GM12878 (cell line): ENCODE data around the gene FUNDC1. TPM values are rescaled to one million over a fixed set of nuclear protein-coding genes. Genes with fewer than 3 reads are reported as not detected.

Experiments used
- ATAC-seq: fragments of 200-7000 bp; cut with Tn5 transposase; 3 replicates; pipeline ENCODE4 v1.9.1; 2020; ENCODE audit warnings: mild to moderate bottlenecking, moderate library complexity
- BruUV-seq: library from RNA; stranded (reverse); fragments of 400-500 nt; replicated peaks from 2 replicates; lab custom pipeline; 2021; lab: Mats Ljungman, UMichigan
- CTCF ChIA-PET: fragments of 300-600 bp; sonication (Branson Sonifier 250); formaldehyde crosslinking; extraction: SDS; loops from one replicate; lab custom pipeline; 2021; ENCODE audit warnings: inconsistent platforms; lab: Yijun Ruan, JAX
- POLR2A ChIA-PET: fragments of 350-600 bp; formaldehyde crosslinking; extraction: SDS; loops from one replicate; lab custom pipeline; 2021; ENCODE audit warnings: inconsistent platforms; lab: Charles Lee
- RAD21 ChIA-PET: fragments of 300-600 bp; sonication (Branson Sonifier 250); formaldehyde crosslinking; loops from one replicate; lab custom pipeline; 2023; ENCODE audit warnings: antibody characterized with exemption; ENCODE audit not compliant: unreplicated experiment; lab: Charles Lee
- SMC1A ChIA-PET: fragments of 300-600 bp; sonication (Branson Sonifier 250); formaldehyde crosslinking; loops from one replicate; lab custom pipeline; 2023; ENCODE audit not compliant: unreplicated experiment, uncharacterized antibody; lab: Charles Lee
- DNase-seq: peaks from one replicate; pipeline ENCODE4 v3.0.0-alpha.2; 2011; ENCODE audit warnings: low read depth, low spot score
- FAIRE-seq: peaks from 3 replicates; lab custom pipeline; 2011; peaks lifted over from hg19 to GRCh38; lab: Jason Lieb, UNC
- H2AFZ ChIP-seq: 2 replicates; pipeline ENCODE4 v1.6.0; 2011; ENCODE audit warnings: low read depth, low read length, control low read depth; ENCODE audit not compliant: control insufficient read depth
- H3K27ac ChIP-seq: 2 replicates; pipeline ENCODE4 v1.5.1; 2011; ENCODE audit warnings: control low read depth; ENCODE audit not compliant: control insufficient read depth, insufficient read depth
- H3K27me3 ChIP-seq, 2 experiments: replicated peaks in 1 of 2; 2 replicates each; pipeline versions ENCODE4 v1.6.0 to v1.6.1; 2011; ENCODE audit warnings: low read length in 1 of 2; ENCODE audit not compliant: control insufficient read depth in 2 of 2, insufficient read depth in 2 of 2
- H3K36me3 ChIP-seq, 2 experiments: 2 replicates each; pipeline ENCODE4 v1.5.1; 2011; ENCODE audit warnings: low read length in 1 of 2; ENCODE audit not compliant: control insufficient read depth in 2 of 2, insufficient read depth in 2 of 2
- H3K4me1 ChIP-seq: 2 replicates; pipeline ENCODE4 v1.6.1; 2011; ENCODE audit warnings: mild to moderate bottlenecking, low read length, moderate library complexity, mixed read lengths; ENCODE audit not compliant: control insufficient read depth, insufficient read depth
- H3K4me2 ChIP-seq: 2 replicates; pipeline ENCODE4 v1.6.0; 2011; ENCODE audit warnings: control low read depth; ENCODE audit not compliant: control insufficient read depth, insufficient read depth
- H3K4me3 ChIP-seq: fragments of 200-600 bp; sonication (generic); 2 replicates; pipeline ENCODE4 v1.5.1; 2016
- H3K79me2 ChIP-seq: 2 replicates; pipeline ENCODE4 v1.6.0; 2011; ENCODE audit warnings: low read length; ENCODE audit not compliant: control insufficient read depth, insufficient read depth
- H3K9ac ChIP-seq: 2 replicates; pipeline ENCODE4 v1.8.0; 2011; ENCODE audit warnings: low read length, control low read depth, mixed read lengths; ENCODE audit not compliant: control insufficient read depth, insufficient read depth
- H3K9me3 ChIP-seq: replicated peaks from 3 replicates; pipeline ENCODE4 v1.5.1; 2011; ENCODE audit warnings: mild to moderate bottlenecking, low read length; ENCODE audit not compliant: control insufficient read depth, insufficient read depth
- H4K20me1 ChIP-seq: 2 replicates; pipeline ENCODE4 v1.6.0; 2011; ENCODE audit not compliant: control insufficient read depth, insufficient read depth
- BCL3 ChIP-seq: IDR thresholded peaks from 2 replicates; pipeline ENCODE4 v1.6.1; 2011; ENCODE audit warnings: borderline replicate concordance, low read depth, mild to moderate bottlenecking, moderate library complexity, low read length; ENCODE audit not compliant: insufficient read depth, poor library complexity, severe bottlenecking
- CBX5 ChIP-seq: sonication (generic); IDR thresholded peaks from 2 replicates; pipeline ENCODE4 v1.6.1; 2016; ENCODE audit warnings: low read depth, moderate library complexity, mild to moderate bottlenecking, inconsistent platforms
- E2F4 ChIP-seq: IDR thresholded peaks from 2 replicates; pipeline ENCODE4 v1.6.1; 2012; ENCODE audit warnings: low read depth, low read length, improper control_type of control experiment
- EP300 ChIP-seq, 2 experiments: fragments of 150-350 bp in 1 of 2; IDR thresholded peaks; 2 replicates each; pipeline ENCODE4 v1.6.1; 2011 to 2012; ENCODE audit warnings: low read depth in 2 of 2, low read length in 2 of 2, borderline replicate concordance in 1 of 2, improper control_type of control experiment in 1 of 2, inconsistent platforms in 1 of 2; ENCODE audit not compliant: control insufficient read depth in 1 of 2
- NRF1 ChIP-seq: conservative IDR thresholded peaks from 2 replicates; pipeline ENCODE4 v1.6.1; 2011; ENCODE audit warnings: mild to moderate bottlenecking, low read depth, low read length, improper control_type of control experiment
- ZBTB33 ChIP-seq: fragments of 450-650 bp; IDR thresholded peaks from 2 replicates; pipeline ENCODE4 v1.6.1; 2017; ENCODE audit warnings: mild to moderate bottlenecking
- ZNF207 ChIP-seq: fragments of 450-650 bp; IDR thresholded peaks from 2 replicates; pipeline ENCODE4 v1.6.1; 2014; ENCODE audit warnings: antibody characterized with exemption, mild to moderate bottlenecking, borderline replicate concordance
- WGBS: methylation state at CpG from one replicate; pipeline ENCODE4 v1.1.6; 2016; ENCODE audit warnings: low lambda C conversion rate; ENCODE audit not compliant: insufficient replicate concordance, insufficient coverage; ENCODE audit errors: missing lambda C conversion rate; 5-methylcytosine and 5-hydroxymethylcytosine counted together
- in situ Hi-C: fragments of 300-500 bp; cut with MboI; formaldehyde crosslinking; loops from 9 replicates; pipeline ENCODE4 v1.14.3; 2018; ENCODE audit warnings: mixed read lengths
- intact Hi-C: fragments of 100-400 bp; cut with micrococcal nuclease; formaldehyde crosslinking; loops from one replicate; pipeline ENCODE4 v1.14.2; 2022; ENCODE audit not compliant: unreplicated experiment
- polyA plus RNA-seq, 11 experiments: library from polyadenylated mRNA; depleted of rRNA in 4 of 11; unstranded in 6 of 11; stranded (reverse) in 5 of 11; fragments of >200 nt; fragmentation: Nextera tagmentation in 4 of 11; fragmentation: Illumina TruSeq in 1 of 11; extraction: Ambion mirVana in 4 of 11; extraction: Trizol in 1 of 11; gene quantifications; 1 replicate in 1 of 11; 2 replicates in 10 of 11; pipeline versions ENCODE4 v1.2.1 to v1.2.3, GENCODE V29; 2011 to 2016; ENCODE audit warnings: inconsistent platforms in 2 of 11, missing spikeins in 2 of 11, low read depth in 1 of 11
- total RNA-seq, 4 experiments: library from RNA; depleted of rRNA in 3 of 4; stranded (reverse); fragments of >200 nt in 3 of 4; fragmentation: Illumina TruSeq in 1 of 4; extraction: Trizol in 1 of 4; gene quantifications; 2 replicates each; pipeline versions ENCODE4 v1.2.1 to v1.2.3, GENCODE V29; 2013 to 2021

Gene FUNDC1
- total and polyA plus RNA-seq, 10 of the 15 experiments (the other 5 are each of a cell fraction or from before 2014, with no cell fraction given): 10.0 to 25.1 (median 16.8) TPM

GRCh38 chrX:44580466-44580865, 37.8 kb upstream of the FUNDC1 start:
- Histone ChIP-seq H3K9me3 (no peaks in the 10 kb centered on the region; the same call in 2 of the 3 replicates), H3K4me2 (no peak overlapping the region), H3K9ac (no peak overlapping the region), H3K4me1 (no peaks in the 10 kb centered on the region), H3K79me2 (no peaks in the 10 kb centered on the region), H2AFZ (no peak overlapping the region), H4K20me1 (no peaks in the 10 kb centered on the region), H3K36me3 (no peaks in the 10 kb centered on the region), H3K27ac (no peak overlapping the region), H3K27me3 (no peaks in the 10 kb centered on the region), H3K4me3 (no peak overlapping the region)
- TF ChIP-seq ZBTB33: no peak
- peak; percentile 62 for TF ChIP-seq BCL3
- intact Hi-C loops: no loop called here
- ATAC-seq (no peak), FAIRE-seq (no peak), DNase-seq (no peak)
- POLR2A ChIA-PET: no interaction called here
- RAD21 ChIA-PET: no interaction called here
- no TSS peak for BruUV-seq
- CTCF ChIA-PET: no interaction called here
- SMC1A ChIA-PET: no interaction called here
- WGBS: 35% methylated on average over 3 of the region's 3 CpGs
- in situ Hi-C loops: no loop called here

GRCh38 chrX:44572340-44572938, 29.8 kb upstream of the FUNDC1 start:
- Histone ChIP-seq H3K9me3 (peaks cover 3% of the 10 kb centered on the region; the same call in 2 of the 3 replicates), H3K4me1 (no peaks in the 10 kb centered on the region), H3K36me3 (no peaks in the 10 kb centered on the region), H3K79me2 (no peaks in the 10 kb centered on the region), H3K27ac (no peak overlapping the region), H3K4me3 (no peak overlapping the region), H2AFZ (no peak overlapping the region), H3K27me3 (no peaks in the 10 kb centered on the region), H3K9ac (no peak overlapping the region), H4K20me1 (no peaks in the 10 kb centered on the region), H3K4me2 (no peak overlapping the region)
- ChIA-PET CTCF (no interaction called here), POLR2A (no interaction called here), SMC1A (no interaction called here), RAD21 (no interaction called here)
- DNase-seq (no peak), ATAC-seq (no peak), FAIRE-seq (no peak)
- BruUV-seq: no TSS peak
- in situ Hi-C loops: no loop called here
- no peak for TF ChIP-seq NRF1
- TF ChIP-seq E2F4: no peak
- no peak for TF ChIP-seq ZNF207
- peak; percentile 77; the same call in 1 of the 2 replicates for TF ChIP-seq CBX5
- TF ChIP-seq EP300 (IDR thresholded peaks at IDR 0.05; ENCODE audit: borderline replicate concordance in 1 of 2, control insufficient read depth in 1 of 2, low read depth in 2 of 2, low read length in 2 of 2): no peak
- intact Hi-C loops: no loop called here
- WGBS: 22% methylated on average over 4 of the region's 4 CpGs
